RPMI8226 (cell line): ENCODE measurements around the gene TBC1D1.
"Not testable (repeated sequence)": the region's sequence is repeated elsewhere in the genome, so short reads cannot be mapped to it uniquely, and the experiment has no call there.

Experiments used
- DNase-seq: peaks from one replicate; pipeline ENCODE4 v3.0.0-alpha.2; 2015

TBC1D1 gene

GRCh38 chr4:37891260-37892159 lies 626 bp downstream of the TBC1D1 start:
- peak; percentile 74 for DNase-seq

GRCh38 chr4:37892641-37893040 lies 1.8 kb downstream of the TBC1D1 start:
- DNase-seq = peak; percentile 4

- no peak for DNase-seq
Observed at GRCh38 chr4:37893164-37893563, 2.3 kb downstream of the TBC1D1 start.

- DNase-seq = no peak
Observed at GRCh38 chr4:37895271-37895670, 4.4 kb downstream of the TBC1D1 start.

- no peak for DNase-seq
Observed at GRCh38 chr4:37896206-37896860, 5.4 kb downstream of the TBC1D1 start.

GRCh38 chr4:37902212-37902611 lies 11.3 kb downstream of the TBC1D1 start:
- no peak for DNase-seq

GRCh38 chr4:37902738-37903693 lies 12.1 kb downstream of the TBC1D1 start:
- DNase-seq = no peak

GRCh38 chr4:37903901-37904300 lies 13.0 kb downstream of the TBC1D1 start:
- no peak for DNase-seq

GRCh38 chr4:37904824-37905223 lies 13.9 kb downstream of the TBC1D1 start:
- no peak for DNase-seq

GRCh38 chr4:37905533-37906169 lies 14.8 kb downstream of the TBC1D1 start:
- no peak for DNase-seq

- no peak for DNase-seq
Observed at GRCh38 chr4:37908488-37909331, 17.8 kb downstream of the TBC1D1 start.

GRCh38 chr4:37909332-37910090 lies 18.6 kb downstream of the TBC1D1 start:
- no peak for DNase-seq

- no peak for DNase-seq
Observed at GRCh38 chr4:37910091-37910486, 19.2 kb downstream of the TBC1D1 start.

GRCh38 chr4:37914539-37914938 lies 23.7 kb downstream of the TBC1D1 start:
- DNase-seq = no peak

- no peak for DNase-seq
Observed at GRCh38 chr4:37917388-37917787, 26.5 kb downstream of the TBC1D1 start.

- DNase-seq = no peak
Observed at GRCh38 chr4:37918653-37919052, 27.8 kb downstream of the TBC1D1 start.

- no peak for DNase-seq
Observed at GRCh38 chr4:37922328-37922727, 31.4 kb downstream of the TBC1D1 start.

GRCh38 chr4:37923089-37923488 lies 32.2 kb downstream of the TBC1D1 start:
- DNase-seq = not testable (repeated sequence)

GRCh38 chr4:37924946-37925345 lies 34.1 kb downstream of the TBC1D1 start:
- no peak for DNase-seq

- DNase-seq = no peak
Observed at GRCh38 chr4:37927434-37927833, 36.5 kb downstream of the TBC1D1 start.
